GM21619 (cell line): Measurements from ENCODE around the gene CFL2.

Experiments used
- ATAC-seq: cut with Tn5 transposase; IDR thresholded peaks from one replicate; pipeline ENCODE4 v1.9.1; 2021; ENCODE audit not compliant: unreplicated experiment

CFL2 gene

GRCh38 chr14:34678306-34678705, 36.1 kb downstream of the CFL2 start:
- no peak for ATAC-seq

GRCh38 chr14:34676516-34677211, 37.7 kb downstream of the CFL2 start:
- ATAC-seq: no peak

- no peak for ATAC-seq
Observed at GRCh38 chr14:34673702-34674101, 40.7 kb downstream of the CFL2 start.

- ATAC-seq: no peak
Observed at GRCh38 chr14:34671716-34672115, 42.7 kb downstream of the CFL2 start.

GRCh38 chr14:34668111-34668510, 46.3 kb downstream of the CFL2 start:
- no peak for ATAC-seq

GRCh38 chr14:34667007-34667406, 47.4 kb downstream of the CFL2 start:
- ATAC-seq: no peak

- ATAC-seq: no peak
Observed at GRCh38 chr14:34665785-34666435, 48.5 kb downstream of the CFL2 start.

GRCh38 chr14:34662561-34663088, 51.8 kb downstream of the CFL2 start:
- no peak for ATAC-seq

GRCh38 chr14:34660796-34661195, 53.6 kb downstream of the CFL2 start:
- no peak for ATAC-seq
